Astrocyte (in vitro differentiated cells and primary cell): ENCODE measurements around the gene MYO7B.

Source experiments
- EZH2 ChIP-seq: IDR thresholded peaks from 2 replicates; pipeline ENCODE4 v1.6.1; 2012; ENCODE audit warnings: mild to moderate bottlenecking, low read length, inconsistent platforms; ENCODE audit not compliant: insufficient read depth
- TF ChIP-seq, protein P1 (sequence below): IDR thresholded peaks from 2 replicates; pipeline ENCODE4 v1.5.1; 2011; ENCODE audit warnings: low read depth, mild to moderate bottlenecking, inconsistent platforms, low read length, moderate library complexity; ENCODE audit not compliant: insufficient read depth

DNA sequence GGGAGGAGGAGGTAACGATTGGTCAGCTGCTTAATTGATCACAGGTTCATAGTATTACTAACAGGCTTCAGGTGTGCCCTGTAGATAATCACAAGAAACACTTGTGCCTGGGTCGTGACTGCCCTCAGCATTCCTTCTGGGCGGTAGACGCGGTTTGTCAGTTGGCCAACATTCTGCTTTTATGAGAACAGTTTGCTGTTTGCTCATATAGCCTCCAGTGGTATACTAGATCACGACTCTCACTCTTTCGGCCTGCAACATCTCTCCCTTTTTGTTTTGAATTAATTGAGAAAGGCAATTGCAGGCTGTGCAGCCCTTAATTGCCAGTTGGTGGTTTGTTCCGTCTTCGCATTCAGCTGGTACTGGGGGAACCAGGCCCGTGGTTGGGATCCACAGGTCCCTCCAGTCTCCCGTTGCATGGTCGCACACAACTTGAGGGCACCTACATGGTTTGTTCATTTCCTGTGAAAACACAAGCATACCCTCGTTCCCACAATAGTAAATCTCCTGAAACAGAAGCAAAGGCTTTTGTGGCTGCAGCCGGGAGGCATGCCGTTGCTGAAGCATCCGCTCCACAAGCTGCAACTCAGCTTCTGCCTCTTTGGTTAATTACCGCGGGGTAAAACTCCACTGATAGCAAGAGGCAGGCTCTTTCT, 80.2 kb downstream of the MYO7B start:
- TF ChIP-seq, protein P1, sequence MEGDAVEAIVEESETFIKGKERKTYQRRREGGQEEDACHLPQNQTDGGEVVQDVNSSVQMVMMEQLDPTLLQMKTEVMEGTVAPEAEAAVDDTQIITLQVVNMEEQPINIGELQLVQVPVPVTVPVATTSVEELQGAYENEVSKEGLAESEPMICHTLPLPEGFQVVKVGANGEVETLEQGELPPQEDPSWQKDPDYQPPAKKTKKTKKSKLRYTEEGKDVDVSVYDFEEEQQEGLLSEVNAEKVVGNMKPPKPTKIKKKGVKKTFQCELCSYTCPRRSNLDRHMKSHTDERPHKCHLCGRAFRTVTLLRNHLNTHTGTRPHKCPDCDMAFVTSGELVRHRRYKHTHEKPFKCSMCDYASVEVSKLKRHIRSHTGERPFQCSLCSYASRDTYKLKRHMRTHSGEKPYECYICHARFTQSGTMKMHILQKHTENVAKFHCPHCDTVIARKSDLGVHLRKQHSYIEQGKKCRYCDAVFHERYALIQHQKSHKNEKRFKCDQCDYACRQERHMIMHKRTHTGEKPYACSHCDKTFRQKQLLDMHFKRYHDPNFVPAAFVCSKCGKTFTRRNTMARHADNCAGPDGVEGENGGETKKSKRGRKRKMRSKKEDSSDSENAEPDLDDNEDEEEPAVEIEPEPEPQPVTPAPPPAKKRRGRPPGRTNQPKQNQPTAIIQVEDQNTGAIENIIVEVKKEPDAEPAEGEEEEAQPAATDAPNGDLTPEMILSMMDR = no peak
- TF ChIP-seq EZH2 = no peak
